IMR-90 (cell line): ENCODE measurements around the gene JPT1. TPM values are rescaled to one million over a fixed set of nuclear protein-coding genes. Genes with fewer than 3 reads are reported as not detected.

Experiments
- ATAC-seq: fragments of 200-7000 bp; cut with Tn5 transposase; 2 replicates; pipeline ENCODE4 v1.9.1; 2020; ENCODE audit warnings: low read depth, mild to moderate bottlenecking, moderate library complexity
- BruUV-seq: library from RNA; stranded (reverse); fragments of 400-500 nt; replicated peaks from 2 replicates; lab custom pipeline; 2021; lab: Mats Ljungman, UMichigan
- CTCF ChIA-PET: fragments of 300-600 bp; formaldehyde crosslinking; extraction: SDS; loops from one replicate; lab custom pipeline; 2021; ENCODE audit warnings: antibody characterized with exemption; lab: Yijun Ruan, JAX
- POLR2A ChIA-PET: fragments of 300-600 bp; sonication (Branson Sonifier 250); formaldehyde crosslinking; loops from one replicate; lab custom pipeline; 2022; ENCODE audit warnings: antibody characterized with exemption; ENCODE audit not compliant: unreplicated experiment; lab: Charles Lee
- DNase-seq: peaks from one replicate; pipeline ENCODE4 v3.0.0; 2013
- H2AFZ ChIP-seq: replicated peaks from 2 replicates; pipeline ENCODE3; 2013; ENCODE audit warnings: low read length, mild to moderate bottlenecking; ENCODE audit not compliant: poor library complexity
- H2AK5ac ChIP-seq: 2 replicates; pipeline ENCODE4 v1.6.1; 2013; ENCODE audit warnings: low read depth, low read length, inconsistent platforms
- H2AK9ac ChIP-seq: replicated peaks from 2 replicates; pipeline ENCODE3; 2013; ENCODE audit warnings: mild to moderate bottlenecking, low read depth, low read length, moderate library complexity; ENCODE audit not compliant: poor library complexity
- H2BK120ac ChIP-seq: 2 replicates; pipeline ENCODE4 v1.6.1; 2013; ENCODE audit warnings: low read depth, low read length, inconsistent platforms
- H2BK15ac ChIP-seq: 3 replicates; pipeline ENCODE4 v1.6.1; 2013; ENCODE audit warnings: low read depth, low read length, inconsistent platforms
- H2BK20ac ChIP-seq: 2 replicates; pipeline ENCODE4 v1.6.1; 2013; ENCODE audit warnings: low read depth, mild to moderate bottlenecking, inconsistent platforms, low read length, moderate library complexity
- H2BK5ac ChIP-seq: 2 replicates; pipeline ENCODE4 v1.6.1; 2013; ENCODE audit warnings: mild to moderate bottlenecking, low read depth, low read length, inconsistent platforms; ENCODE audit not compliant: poor library complexity, severe bottlenecking
- H3K14ac ChIP-seq: replicated peaks from 2 replicates; pipeline ENCODE4 v1.6.1; 2013; ENCODE audit warnings: low read depth, low read length, inconsistent platforms
- H3K18ac ChIP-seq: 2 replicates; pipeline ENCODE4 v1.6.1; 2013; ENCODE audit warnings: low read depth, low read length, control low read depth
- H3K23ac ChIP-seq: 2 replicates; pipeline ENCODE4 v1.6.1; 2013; ENCODE audit warnings: low read depth, low read length, inconsistent platforms
- H3K27ac ChIP-seq: 2 replicates; pipeline ENCODE4 v1.5.1; 2013; ENCODE audit warnings: mild to moderate bottlenecking, control low read depth, low read length; ENCODE audit not compliant: insufficient read depth
- H3K27me3 ChIP-seq: 2 replicates; pipeline ENCODE4 v1.6.1; 2013; ENCODE audit warnings: low read length; ENCODE audit not compliant: control insufficient read depth, insufficient read depth
- H3K36me3 ChIP-seq: 2 replicates; pipeline ENCODE4 v1.6.1; 2013; ENCODE audit warnings: low read length, mixed read lengths; ENCODE audit not compliant: control insufficient read depth, insufficient read depth
- H3K4ac ChIP-seq: 2 replicates; pipeline ENCODE4 v1.6.1; 2013; ENCODE audit warnings: low read depth, low read length, inconsistent platforms
- H3K4me1 ChIP-seq: 2 replicates; pipeline ENCODE4 v1.6.1; 2013; ENCODE audit warnings: low read length, mixed read lengths; ENCODE audit not compliant: control insufficient read depth, insufficient read depth
- H3K4me2 ChIP-seq: 2 replicates; pipeline ENCODE4 v1.6.1; 2013; ENCODE audit warnings: low read depth, mild to moderate bottlenecking, control low read depth, low read length, moderate library complexity
- H3K4me3 ChIP-seq: 2 replicates; pipeline ENCODE4 v1.5.1; 2013; ENCODE audit warnings: low read depth, mild to moderate bottlenecking, control low read depth, low read length, moderate library complexity; ENCODE audit not compliant: insufficient read depth
- H3K56ac ChIP-seq: 2 replicates; pipeline ENCODE4 v1.6.1; 2013; ENCODE audit warnings: low read length, inconsistent platforms; ENCODE audit not compliant: insufficient read depth; ENCODE audit errors: extremely low read depth
- H3K79me1 ChIP-seq, 2 experiments: 2 replicates each; pipeline ENCODE4 v1.6.1; 2013; ENCODE audit warnings: low read length in 2 of 2, inconsistent platforms in 1 of 2, low read depth in 1 of 2
- H3K9ac ChIP-seq: 2 replicates; pipeline ENCODE4 v1.6.1; 2013; ENCODE audit warnings: low read depth, low read length, control low read depth
- H3K9me1 ChIP-seq: 2 replicates; pipeline ENCODE4 v1.6.1; 2013; ENCODE audit warnings: low read length, inconsistent platforms; ENCODE audit not compliant: insufficient read depth
- H3K9me3 ChIP-seq: 2 replicates; pipeline ENCODE4 v1.6.1; 2013; ENCODE audit warnings: low read length; ENCODE audit not compliant: control insufficient read depth, insufficient read depth
- H4K20me1 ChIP-seq: 2 replicates; pipeline ENCODE4 v1.6.1; 2013; ENCODE audit warnings: low read length, inconsistent platforms; ENCODE audit not compliant: insufficient read depth
- H4K5ac ChIP-seq: 2 replicates; pipeline ENCODE4 v1.6.1; 2013; ENCODE audit warnings: mild to moderate bottlenecking, low read depth, low read length, control low read depth
- H4K8ac ChIP-seq, 2 experiments: 2 replicates each; pipeline ENCODE4 v1.6.1; 2013; ENCODE audit warnings: low read depth in 2 of 2, low read length in 2 of 2, control low read depth in 1 of 2, inconsistent platforms in 1 of 2
- H4K91ac ChIP-seq: 2 replicates; pipeline ENCODE4 v1.6.1; 2013; ENCODE audit warnings: low read depth, low read length, inconsistent platforms; ENCODE audit not compliant: insufficient read depth
- BHLHE40 ChIP-seq: fragments of 150-350 bp; IDR thresholded peaks from 2 replicates; pipeline ENCODE4 v1.6.1; 2016; ENCODE audit warnings: mild to moderate bottlenecking, low read depth, low read length
- CEBPB ChIP-seq: IDR thresholded peaks from 2 replicates; pipeline ENCODE4 v1.6.1; 2012; ENCODE audit warnings: low read depth, low read length, improper control_type of control experiment
- CHD1 ChIP-seq: IDR thresholded peaks from 2 replicates; pipeline ENCODE4 v1.6.1; 2012; ENCODE audit warnings: low read depth, low read length, improper control_type of control experiment
- FOS ChIP-seq: fragments of 150-350 bp; IDR thresholded peaks from 2 replicates; pipeline ENCODE4 v1.6.1; 2016; ENCODE audit warnings: low read depth, low read length
- MAFK ChIP-seq: IDR thresholded peaks from 2 replicates; pipeline ENCODE4 v1.6.1; 2012; ENCODE audit warnings: low read depth, low read length, improper control_type of control experiment
- MAZ ChIP-seq: IDR thresholded peaks from 2 replicates; pipeline ENCODE4 v1.6.1; 2012; ENCODE audit warnings: low read depth, mild to moderate bottlenecking, low read length, improper control_type of control experiment, moderate library complexity, borderline replicate concordance
- MXI1 ChIP-seq: IDR thresholded peaks from 2 replicates; pipeline ENCODE4 v1.6.1; 2012; ENCODE audit warnings: low read depth, mild to moderate bottlenecking, low read length, moderate library complexity, borderline replicate concordance
- NFE2L2 ChIP-seq: fragments of 150-350 bp; IDR thresholded peaks from 2 replicates; pipeline ENCODE4 v1.6.1; 2016; ENCODE audit warnings: low read depth, mild to moderate bottlenecking, low read length
- POLR2A ChIP-seq: IDR thresholded peaks from 2 replicates; pipeline ENCODE4 v1.6.1; 2012; ENCODE audit warnings: mild to moderate bottlenecking, low read depth, low read length
- RAD21 ChIP-seq: IDR thresholded peaks from 2 replicates; pipeline ENCODE4 v1.6.1; 2012; ENCODE audit warnings: low read length, improper control_type of control experiment
- RCOR1 ChIP-seq: IDR thresholded peaks from 2 replicates; pipeline ENCODE4 v1.6.1; 2012; ENCODE audit warnings: mild to moderate bottlenecking, low read length, improper control_type of control experiment; ENCODE audit not compliant: insufficient replicate concordance
- RFX5 ChIP-seq: IDR thresholded peaks from 2 replicates; pipeline ENCODE4 v1.8.0; 2012; ENCODE audit warnings: low read depth, mild to moderate bottlenecking, low read length, moderate library complexity
- SMC3 ChIP-seq: fragments of 150-350 bp; IDR thresholded peaks from 2 replicates; pipeline ENCODE4 v1.6.1; 2016; ENCODE audit warnings: low read depth, mild to moderate bottlenecking, antibody characterized with exemption, low read length, moderate library complexity
- WGBS, 2 experiments: methylation state at CpG; one replicate each; pipeline versions ENCODE4 v1.1.5 to v1.1.7; 2013; ENCODE audit warnings: missing lambda C conversion rate in 2 of 2; ENCODE audit not compliant: insufficient read length in 1 of 2; ENCODE audit errors: extremely low coverage in 2 of 2; 5-methylcytosine and 5-hydroxymethylcytosine counted together
- dilution Hi-C: fragments of 300-500 bp; cut with HindIII; formaldehyde crosslinking; loops from one replicate; pipeline ENCODE4 v1.14.3; 2018; ENCODE audit warnings: low sequenced_read_pairs; ENCODE audit not compliant: unreplicated experiment
- in situ Hi-C: fragments of 300-500 bp; cut with MboI; formaldehyde crosslinking; loops from 3 replicates; pipeline ENCODE4 v1.14.3; 2019; ENCODE audit warnings: low sequenced_read_pairs, inconsistent platforms, mixed read lengths
- intact Hi-C: fragments of 100-400 bp; cut with micrococcal nuclease; formaldehyde crosslinking; loops from 2 replicates; pipeline ENCODE4 v1.10.0; 2022
- polyA plus RNA-seq, 3 experiments: library from polyadenylated mRNA; depleted of rRNA; stranded (reverse); fragments of >200 nt; gene quantifications; 2 replicates each; pipeline ENCODE4 v1.2.3, GENCODE V29; 2012; ENCODE audit warnings: low replicate concordance in 1 of 3
- total RNA-seq: library from RNA; depleted of rRNA; stranded (reverse); fragments of >200 nt; gene quantifications from 2 replicates; pipeline ENCODE4 v1.2.3, GENCODE V29; 2012
- TF ChIP-seq, protein P1 (sequence below): fragments of 150-350 bp; IDR thresholded peaks from 2 replicates; pipeline ENCODE4 v1.6.1; 2016; ENCODE audit warnings: low read depth, mild to moderate bottlenecking, low read length, moderate library complexity, borderline replicate concordance
- TF ChIP-seq, protein P2 (sequence below): conservative IDR thresholded peaks from 2 replicates; pipeline ENCODE4 v1.5.1; 2012; ENCODE audit warnings: mild to moderate bottlenecking, low read depth, low read length, improper control_type of control experiment
- TF ChIP-seq, protein P3 (sequence below): fragments of 150-350 bp; IDR thresholded peaks from 2 replicates; pipeline ENCODE4 v1.6.1; 2017; ENCODE audit warnings: mild to moderate bottlenecking, antibody characterized with exemption, low read length, low read depth

JPT1 gene
- total and polyA plus RNA-seq, 2 of the 4 experiments (the other 2 are of a cell fraction) = 118 to 272 TPM

DNA sequence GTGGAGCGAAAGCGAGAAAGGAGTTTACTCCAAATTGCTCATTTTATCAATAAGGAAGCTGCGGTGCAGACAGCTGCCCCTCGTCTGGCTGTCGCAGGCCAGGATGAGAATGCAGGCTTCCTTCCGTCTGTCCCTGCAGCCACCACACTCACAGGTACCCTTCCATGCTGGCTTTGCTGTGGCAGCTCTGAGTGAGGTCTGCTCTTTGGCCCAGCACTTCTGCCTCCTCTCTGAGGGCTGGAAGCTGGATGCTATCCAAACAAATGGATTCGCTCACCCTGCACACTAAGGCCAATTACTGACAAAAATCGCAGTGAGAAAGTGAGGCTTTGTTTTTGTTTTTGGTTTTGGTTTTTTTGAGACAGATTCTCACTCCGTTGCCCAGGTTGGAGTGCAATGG is 37.6 kb downstream of the JPT1 start:
- H4K5ac ChIP-seq = no peak overlapping the region
- in situ Hi-C loops = no loop called here
- ATAC-seq (no peak), DNase-seq (no peak)
- no CpG with 5 or more reads among the region's 9 CpGs for WGBS, 2 experiments
- no peak overlapping the region for H2BK5ac ChIP-seq
- no peak overlapping the region for H3K9ac ChIP-seq
- no peak overlapping the region for H3K23ac ChIP-seq
- intact Hi-C loops = no loop called here
- no peak overlapping the region for H3K56ac ChIP-seq
- no peak overlapping the region for H3K4me3 ChIP-seq
- no peaks in the 10 kb centered on the region; the same call in 1 of the 2 replicates for H4K20me1 ChIP-seq
- H4K8ac ChIP-seq = no peak overlapping the region
- no peak overlapping the region for H3K14ac ChIP-seq
- no peak overlapping the region for H3K27ac ChIP-seq
- no peak overlapping the region for H3K4me2 ChIP-seq
- H2AK9ac ChIP-seq = no peak overlapping the region
- no peak overlapping the region for H4K91ac ChIP-seq
- no peak overlapping the region for H2AFZ ChIP-seq
- dilution Hi-C loops = no loop called here
- ChIA-PET CTCF (interaction anchor here (0.6 kb wide), 1 partner anchor 53 kb away, joined by 6 read pairs; no protein-coding TSS in a partner anchor), POLR2A (no interaction called here)
- H3K4ac ChIP-seq = no peak overlapping the region
- H3K18ac ChIP-seq = no peak overlapping the region
- no peaks in the 10 kb centered on the region for H3K9me1 ChIP-seq
- peaks cover 4% of the 10 kb centered on the region; the same call in 1 of the 2 replicates for H3K4me1 ChIP-seq
- no peaks in the 10 kb centered on the region for H3K9me3 ChIP-seq
- no peak overlapping the region for H2BK120ac ChIP-seq
- H3K36me3 ChIP-seq = peaks cover 10% of the 10 kb centered on the region
- H3K79me1 ChIP-seq = peaks cover 15 to 37% of the 10 kb centered on the region in 2 experiments
- no TSS peak for BruUV-seq
- TF ChIP-seq, protein P1, sequence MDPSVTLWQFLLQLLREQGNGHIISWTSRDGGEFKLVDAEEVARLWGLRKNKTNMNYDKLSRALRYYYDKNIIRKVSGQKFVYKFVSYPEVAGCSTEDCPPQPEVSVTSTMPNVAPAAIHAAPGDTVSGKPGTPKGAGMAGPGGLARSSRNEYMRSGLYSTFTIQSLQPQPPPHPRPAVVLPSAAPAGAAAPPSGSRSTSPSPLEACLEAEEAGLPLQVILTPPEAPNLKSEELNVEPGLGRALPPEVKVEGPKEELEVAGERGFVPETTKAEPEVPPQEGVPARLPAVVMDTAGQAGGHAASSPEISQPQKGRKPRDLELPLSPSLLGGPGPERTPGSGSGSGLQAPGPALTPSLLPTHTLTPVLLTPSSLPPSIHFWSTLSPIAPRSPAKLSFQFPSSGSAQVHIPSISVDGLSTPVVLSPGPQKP = no peak
- TF ChIP-seq BHLHE40 (no peak), RCOR1 (no peak), FOS (no peak), CEBPB (no peak), POLR2A (no peak), MAFK (no peak), NFE2L2 (no peak), CHD1 (no peak), RAD21 (no peak), RFX5 (no peak), MAZ (no peak), MXI1 (no peak), SMC3 (no peak)
- TF ChIP-seq, protein P2, sequence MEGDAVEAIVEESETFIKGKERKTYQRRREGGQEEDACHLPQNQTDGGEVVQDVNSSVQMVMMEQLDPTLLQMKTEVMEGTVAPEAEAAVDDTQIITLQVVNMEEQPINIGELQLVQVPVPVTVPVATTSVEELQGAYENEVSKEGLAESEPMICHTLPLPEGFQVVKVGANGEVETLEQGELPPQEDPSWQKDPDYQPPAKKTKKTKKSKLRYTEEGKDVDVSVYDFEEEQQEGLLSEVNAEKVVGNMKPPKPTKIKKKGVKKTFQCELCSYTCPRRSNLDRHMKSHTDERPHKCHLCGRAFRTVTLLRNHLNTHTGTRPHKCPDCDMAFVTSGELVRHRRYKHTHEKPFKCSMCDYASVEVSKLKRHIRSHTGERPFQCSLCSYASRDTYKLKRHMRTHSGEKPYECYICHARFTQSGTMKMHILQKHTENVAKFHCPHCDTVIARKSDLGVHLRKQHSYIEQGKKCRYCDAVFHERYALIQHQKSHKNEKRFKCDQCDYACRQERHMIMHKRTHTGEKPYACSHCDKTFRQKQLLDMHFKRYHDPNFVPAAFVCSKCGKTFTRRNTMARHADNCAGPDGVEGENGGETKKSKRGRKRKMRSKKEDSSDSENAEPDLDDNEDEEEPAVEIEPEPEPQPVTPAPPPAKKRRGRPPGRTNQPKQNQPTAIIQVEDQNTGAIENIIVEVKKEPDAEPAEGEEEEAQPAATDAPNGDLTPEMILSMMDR = no peak
- TF ChIP-seq, protein P3, sequence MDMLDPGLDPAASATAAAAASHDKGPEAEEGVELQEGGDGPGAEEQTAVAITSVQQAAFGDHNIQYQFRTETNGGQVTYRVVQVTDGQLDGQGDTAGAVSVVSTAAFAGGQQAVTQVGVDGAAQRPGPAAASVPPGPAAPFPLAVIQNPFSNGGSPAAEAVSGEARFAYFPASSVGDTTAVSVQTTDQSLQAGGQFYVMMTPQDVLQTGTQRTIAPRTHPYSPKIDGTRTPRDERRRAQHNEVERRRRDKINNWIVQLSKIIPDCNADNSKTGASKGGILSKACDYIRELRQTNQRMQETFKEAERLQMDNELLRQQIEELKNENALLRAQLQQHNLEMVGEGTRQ = no peak
- H2BK15ac ChIP-seq = no peak overlapping the region
- H3K27me3 ChIP-seq = no peaks in the 10 kb centered on the region
- no peak overlapping the region for H2BK20ac ChIP-seq
- no peak overlapping the region for H2AK5ac ChIP-seq
